Astrocyte (in vitro differentiated cells and primary cell): ENCODE results near the gene ZNF101. TPM values are rescaled to one million over a fixed set of nuclear protein-coding genes. Genes with fewer than 3 reads are reported as not detected.

Experiments used
- DNase-seq: peaks from one replicate; pipeline ENCODE4 v3.0.0-alpha.2; 2010; ENCODE audit warnings: low read depth
- FAIRE-seq: peaks from 2 replicates; lab custom pipeline; 2011; peaks lifted over from hg19 to GRCh38; lab: Jason Lieb, UNC
- H2AFZ ChIP-seq: 2 replicates; pipeline ENCODE4 v1.6.0; 2012; ENCODE audit warnings: low read depth, low read length, inconsistent platforms
- H3K27ac ChIP-seq: 2 replicates; pipeline ENCODE4 v1.5.1; 2011; ENCODE audit warnings: low read depth, low read length, inconsistent platforms
- H3K27me3 ChIP-seq: 2 replicates; pipeline ENCODE4 v1.6.0; 2011; ENCODE audit warnings: low read length, inconsistent platforms; ENCODE audit not compliant: insufficient read depth
- H3K36me3 ChIP-seq: 2 replicates; pipeline ENCODE4 v1.5.1; 2011; ENCODE audit warnings: low read length, inconsistent platforms; ENCODE audit not compliant: insufficient read depth
- H3K4me1 ChIP-seq: 2 replicates; pipeline ENCODE4 v1.5.1; 2011; ENCODE audit warnings: low read length, inconsistent platforms; ENCODE audit not compliant: insufficient read depth
- H3K4me2 ChIP-seq: 2 replicates; pipeline ENCODE4 v1.6.0; 2012; ENCODE audit warnings: low read length, inconsistent platforms
- H3K4me3 ChIP-seq: 2 replicates; pipeline ENCODE4 v1.5.1; 2011; ENCODE audit warnings: low read depth, mild to moderate bottlenecking, low read length, inconsistent platforms; ENCODE audit not compliant: insufficient read depth
- H3K79me2 ChIP-seq: 2 replicates; pipeline ENCODE4 v1.6.0; 2012; ENCODE audit warnings: mild to moderate bottlenecking, low read length, inconsistent platforms; ENCODE audit not compliant: insufficient read depth
- H3K9ac ChIP-seq: 2 replicates; pipeline ENCODE4 v1.6.0; 2012; ENCODE audit warnings: mild to moderate bottlenecking, low read length, inconsistent platforms
- H3K9me3 ChIP-seq: 2 replicates; pipeline ENCODE4 v1.5.1; 2012; ENCODE audit warnings: low read depth, mild to moderate bottlenecking, low read length, inconsistent platforms; ENCODE audit not compliant: insufficient read depth
- H4K20me1 ChIP-seq: 2 replicates; pipeline ENCODE4 v1.6.0; 2012; ENCODE audit warnings: low read length, inconsistent platforms; ENCODE audit not compliant: insufficient read depth
- H3K27ac Mint-ChIP-seq: one replicate; pipeline ENCODE4 v1.8.0; 2021; ENCODE audit warnings: mild to moderate bottlenecking, mixed read lengths; ENCODE audit not compliant: unreplicated experiment
- H3K27me3 Mint-ChIP-seq: one replicate; pipeline ENCODE4 v1.8.0; 2021; ENCODE audit warnings: low read depth, mixed read lengths; ENCODE audit not compliant: unreplicated experiment
- H3K36me3 Mint-ChIP-seq: one replicate; pipeline ENCODE4 v1.8.0; 2021; ENCODE audit warnings: low read depth, mixed read lengths; ENCODE audit not compliant: unreplicated experiment
- H3K4me1 Mint-ChIP-seq: one replicate; pipeline ENCODE4 v1.8.0; 2021; ENCODE audit warnings: low read depth, mixed read lengths; ENCODE audit not compliant: unreplicated experiment
- H3K4me3 Mint-ChIP-seq: one replicate; pipeline ENCODE4 v1.8.0; 2021; ENCODE audit warnings: mild to moderate bottlenecking, moderate library complexity, mixed read lengths; ENCODE audit not compliant: unreplicated experiment
- H3K9me3 Mint-ChIP-seq: one replicate; pipeline ENCODE4 v1.8.0; 2021; ENCODE audit warnings: mild to moderate bottlenecking, mixed read lengths; ENCODE audit not compliant: unreplicated experiment
- EZH2 ChIP-seq: IDR thresholded peaks from 2 replicates; pipeline ENCODE4 v1.6.1; 2012; ENCODE audit warnings: mild to moderate bottlenecking, low read length, inconsistent platforms; ENCODE audit not compliant: insufficient read depth
- total RNA-seq: library from RNA; stranded (reverse); gene quantifications from 2 replicates; pipeline ENCODE4 v1.2.1, GENCODE V29; 2021
- TF ChIP-seq, protein P1 (sequence below): IDR thresholded peaks from 2 replicates; pipeline ENCODE4 v1.5.1; 2011; ENCODE audit warnings: low read depth, mild to moderate bottlenecking, inconsistent platforms, low read length, moderate library complexity; ENCODE audit not compliant: insufficient read depth

The ZNF101 gene
- total RNA-seq, 1 donor from 2014 or later: 8.9 TPM

DNA sequence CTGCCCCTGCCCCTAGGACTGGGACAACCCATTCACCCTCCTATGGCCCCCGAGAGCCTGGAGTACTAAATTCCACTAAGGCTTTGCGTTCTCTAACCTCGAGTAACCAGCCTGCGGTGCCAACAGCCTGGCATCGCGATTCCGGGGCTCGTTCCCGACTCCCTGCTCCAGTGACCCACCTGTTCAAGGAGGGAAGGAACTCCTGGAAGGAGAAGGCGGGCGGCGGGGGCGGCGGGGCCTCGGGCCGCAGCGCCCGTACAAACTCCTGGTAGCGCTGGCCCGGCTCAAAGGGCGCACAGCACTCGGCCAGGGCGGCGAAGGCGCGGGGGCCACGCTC, 31.5 kb upstream of the ZNF101 start:
- no peaks in the 10 kb centered on the region for H3K4me1 Mint-ChIP-seq
- no peak overlapping the region for H3K27ac Mint-ChIP-seq
- H3K36me3 Mint-ChIP-seq: peaks cover 30% of the 10 kb centered on the region
- FAIRE-seq: no peak
- no peaks in the 10 kb centered on the region for H3K27me3 Mint-ChIP-seq
- H3K4me2 ChIP-seq: no peak overlapping the region
- no peaks in the 10 kb centered on the region for H3K4me1 ChIP-seq
- H3K9me3 Mint-ChIP-seq: no peaks in the 10 kb centered on the region
- no peak overlapping the region for H3K27ac ChIP-seq
- no peaks in the 10 kb centered on the region for H3K9me3 ChIP-seq
- H3K79me2 ChIP-seq: no peaks in the 10 kb centered on the region
- no peaks in the 10 kb centered on the region for H3K27me3 ChIP-seq
- no peak overlapping the region for H2AFZ ChIP-seq
- H3K4me3 ChIP-seq: no peak overlapping the region
- no peak overlapping the region for H3K9ac ChIP-seq
- H4K20me1 ChIP-seq: peaks cover 6% of the 10 kb centered on the region
- DNase-seq: no peak
- TF ChIP-seq, protein P1, sequence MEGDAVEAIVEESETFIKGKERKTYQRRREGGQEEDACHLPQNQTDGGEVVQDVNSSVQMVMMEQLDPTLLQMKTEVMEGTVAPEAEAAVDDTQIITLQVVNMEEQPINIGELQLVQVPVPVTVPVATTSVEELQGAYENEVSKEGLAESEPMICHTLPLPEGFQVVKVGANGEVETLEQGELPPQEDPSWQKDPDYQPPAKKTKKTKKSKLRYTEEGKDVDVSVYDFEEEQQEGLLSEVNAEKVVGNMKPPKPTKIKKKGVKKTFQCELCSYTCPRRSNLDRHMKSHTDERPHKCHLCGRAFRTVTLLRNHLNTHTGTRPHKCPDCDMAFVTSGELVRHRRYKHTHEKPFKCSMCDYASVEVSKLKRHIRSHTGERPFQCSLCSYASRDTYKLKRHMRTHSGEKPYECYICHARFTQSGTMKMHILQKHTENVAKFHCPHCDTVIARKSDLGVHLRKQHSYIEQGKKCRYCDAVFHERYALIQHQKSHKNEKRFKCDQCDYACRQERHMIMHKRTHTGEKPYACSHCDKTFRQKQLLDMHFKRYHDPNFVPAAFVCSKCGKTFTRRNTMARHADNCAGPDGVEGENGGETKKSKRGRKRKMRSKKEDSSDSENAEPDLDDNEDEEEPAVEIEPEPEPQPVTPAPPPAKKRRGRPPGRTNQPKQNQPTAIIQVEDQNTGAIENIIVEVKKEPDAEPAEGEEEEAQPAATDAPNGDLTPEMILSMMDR: no peak
- no peak for TF ChIP-seq EZH2
- peaks cover 8% of the 10 kb centered on the region for H3K36me3 ChIP-seq
- H3K4me3 Mint-ChIP-seq: no peak overlapping the region

DNA sequence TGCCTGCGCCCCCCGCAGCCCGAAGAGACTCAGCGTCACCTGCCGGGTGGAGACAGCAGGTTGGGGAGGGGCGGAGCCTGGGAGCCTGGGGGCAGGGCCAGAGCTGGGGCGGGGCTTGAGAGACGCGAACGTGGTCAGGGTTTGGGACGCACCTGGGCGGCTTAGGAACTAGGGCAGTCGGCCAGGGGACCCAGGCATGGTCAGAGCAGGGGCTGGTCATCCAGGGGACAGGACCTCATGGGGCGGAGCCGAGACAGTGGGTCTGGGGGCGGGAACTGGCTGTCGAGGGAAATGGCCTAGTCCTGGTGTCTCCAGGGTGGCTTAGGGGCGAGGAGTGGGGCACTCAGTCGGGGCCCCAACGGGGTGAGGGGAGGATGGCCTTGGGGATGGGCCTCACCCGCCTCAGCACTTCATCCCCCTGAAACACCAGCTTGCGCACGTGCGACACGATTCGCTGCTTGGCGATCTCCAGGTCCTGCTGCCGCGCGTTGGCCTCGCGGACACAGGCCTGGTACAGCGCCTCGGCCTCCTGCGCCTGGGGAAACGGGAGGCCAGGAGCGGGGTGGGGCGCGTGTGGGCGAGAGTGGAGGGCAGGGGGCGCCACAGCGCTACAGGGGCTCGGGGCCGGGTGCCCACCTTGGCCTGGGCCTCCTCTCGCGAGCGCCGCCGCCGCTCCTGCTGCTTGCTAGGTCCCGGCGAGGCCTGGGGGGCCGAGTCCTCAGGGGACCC, 31.0 kb upstream of the ZNF101 start:
- TF ChIP-seq, protein P1: no peak
- Mint-ChIP-seq H3K27ac (no peak overlapping the region), H3K36me3 (peaks cover 27% of the 10 kb centered on the region), H3K4me1 (peaks cover 4% of the 10 kb centered on the region), H3K4me3 (no peak overlapping the region), H3K9me3 (no peaks in the 10 kb centered on the region), H3K27me3 (no peaks in the 10 kb centered on the region)
- no peak overlapping the region for H3K4me2 ChIP-seq
- H3K27me3 ChIP-seq: no peaks in the 10 kb centered on the region
- peaks cover 8% of the 10 kb centered on the region for H3K36me3 ChIP-seq
- no peak overlapping the region for H3K27ac ChIP-seq
- DNase-seq (no peak), FAIRE-seq (no peak)
- H3K9ac ChIP-seq: no peak overlapping the region
- H2AFZ ChIP-seq: no peak overlapping the region
- peaks cover 4% of the 10 kb centered on the region for H3K79me2 ChIP-seq
- H3K9me3 ChIP-seq: no peaks in the 10 kb centered on the region
- no peak overlapping the region for H3K4me3 ChIP-seq
- H3K4me1 ChIP-seq: peaks cover 4% of the 10 kb centered on the region
- H4K20me1 ChIP-seq: peaks cover 6% of the 10 kb centered on the region

DNA sequence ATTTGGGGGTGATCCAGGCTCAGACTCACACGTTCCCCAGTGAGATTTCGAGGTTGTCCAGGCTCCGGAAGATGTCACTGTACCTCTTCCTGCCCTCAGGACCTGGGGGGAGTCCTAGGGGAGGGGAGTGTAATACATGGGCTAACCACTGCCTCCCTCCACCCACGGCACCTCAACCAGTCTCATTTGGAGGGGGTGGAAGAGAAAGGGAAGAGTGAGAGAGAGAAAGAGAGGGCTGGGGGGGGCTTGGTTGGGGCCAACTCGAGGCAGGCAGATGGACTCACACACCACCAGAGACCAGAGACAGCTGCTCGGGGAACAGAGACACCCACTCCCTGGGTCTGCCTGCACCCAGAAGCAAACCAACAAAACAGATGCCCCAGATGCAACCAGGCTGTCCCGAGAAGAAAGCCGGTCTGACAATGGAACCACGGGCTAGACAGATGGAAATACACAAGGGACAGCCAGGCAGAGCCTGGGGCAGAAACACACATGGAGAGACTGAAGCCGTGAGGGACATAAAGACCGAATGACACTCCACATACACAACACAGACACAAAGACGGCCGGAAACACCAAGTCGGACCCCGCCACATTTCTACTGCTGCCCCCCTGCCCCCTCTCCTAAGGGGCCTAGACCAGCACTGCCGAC, 26.0 kb upstream of the ZNF101 start:
- FAIRE-seq (no peak), DNase-seq (no peak)
- Histone ChIP-seq H3K36me3 (peaks cover 4% of the 10 kb centered on the region), H3K79me2 (peaks cover 11% of the 10 kb centered on the region), H3K27ac (peak overlapping the region; percentile 19), H2AFZ (peak overlapping the region; percentile 90), H3K4me1 (peaks cover 10% of the 10 kb centered on the region), H3K4me3 (peak overlapping the region; percentile 94), H3K4me2 (peak overlapping the region; percentile 99), H3K27me3 (no peaks in the 10 kb centered on the region), H3K9ac (peak overlapping the region; percentile 90), H3K9me3 (no peaks in the 10 kb centered on the region), H4K20me1 (peaks cover 5% of the 10 kb centered on the region)
- H3K27me3 Mint-ChIP-seq: no peaks in the 10 kb centered on the region
- peaks cover 10% of the 10 kb centered on the region for H3K36me3 Mint-ChIP-seq
- TF ChIP-seq, protein P1: no peak
- TF ChIP-seq EZH2: no peak
- peak overlapping the region; percentile 95 for H3K4me3 Mint-ChIP-seq
- peaks cover 4% of the 10 kb centered on the region for H3K4me1 Mint-ChIP-seq
- H3K9me3 Mint-ChIP-seq: no peaks in the 10 kb centered on the region
- peak overlapping the region; percentile 92 for H3K27ac Mint-ChIP-seq
